ENCODE data around the gene NUDT6.

The NUDT6 gene

GRCh38 chr4:122921971-122922876 lies at the start of gene NUDT6:
Gene NUDT6, minus strand, starts transcription at chr4:122922597. Its CDS starts 25 bp downstream, at chr4:122922572.
- Mint-ChIP-seq H3K4me1 (no peaks in the 10 kb centered on the region), H3K4me3 (peak within 1 kb of the TSS; percentile 99 to 100 (median 100)), H3K36me3 (ENCODE audit: low read depth) (no peaks in the 10 kb centered on the region), H3K9me3 (no peaks in the 10 kb centered on the region), H3K27ac (peak within 1 kb of the TSS; percentile 91 to 97 (median 97)), H3K27me3 (ENCODE audit: low read depth) (no peaks in the 10 kb centered on the region)
- TF ChIP-seq CTCF (IDR thresholded peaks at IDR 0.05; ENCODE audit: unreplicated experiment in 3 of 3), result no peak

GRCh38 chr4:122968227-122968812 lies 45.9 kb upstream of the NUDT6 start:
- H3K36me3 Mint-ChIP-seq (ENCODE audit: low read depth), result peaks cover 2% of the 10 kb centered on the region
- no peaks in the 10 kb centered on the region for H3K27me3 Mint-ChIP-seq (ENCODE audit: low read depth)
- no peak overlapping the region for H3K27ac Mint-ChIP-seq
- H3K9me3 Mint-ChIP-seq, result no peaks in the 10 kb centered on the region
- TF ChIP-seq CTCF (IDR thresholded peaks at IDR 0.05; ENCODE audit: unreplicated experiment in 3 of 3), result no peak
- H3K4me3 Mint-ChIP-seq, result no peak overlapping the region
- H3K4me1 Mint-ChIP-seq, result no peaks in the 10 kb centered on the region

- Mint-ChIP-seq H3K9me3 (no peaks in the 10 kb centered on the region), H3K27me3 (ENCODE audit: low read depth) (no peaks in the 10 kb centered on the region), H3K4me3 (no peak overlapping the region), H3K27ac (no peak overlapping the region), H3K36me3 (ENCODE audit: low read depth) (peaks cover 13% of the 10 kb centered on the region), H3K4me1 (no peaks in the 10 kb centered on the region)
- no peak for TF ChIP-seq CTCF (IDR thresholded peaks at IDR 0.05; ENCODE audit: unreplicated experiment in 3 of 3)
Observed at GRCh38 chr4:122967231-122967630, 44.8 kb upstream of the NUDT6 start.

- H3K36me3 Mint-ChIP-seq (ENCODE audit: low read depth), result peaks cover 19% of the 10 kb centered on the region
- no peak for TF ChIP-seq CTCF (IDR thresholded peaks at IDR 0.05; ENCODE audit: unreplicated experiment in 3 of 3)
- no peaks in the 10 kb centered on the region for H3K27me3 Mint-ChIP-seq (ENCODE audit: low read depth)
- H3K4me1 Mint-ChIP-seq, result no peaks in the 10 kb centered on the region
- no peaks in the 10 kb centered on the region for H3K9me3 Mint-ChIP-seq
- H3K27ac Mint-ChIP-seq, result no peak overlapping the region
- no peak overlapping the region for H3K4me3 Mint-ChIP-seq
Observed at GRCh38 chr4:122966201-122966600, 43.8 kb upstream of the NUDT6 start.

- Mint-ChIP-seq H3K4me3 (no peak overlapping the region), H3K27me3 (ENCODE audit: low read depth) (no peaks in the 10 kb centered on the region), H3K9me3 (no peaks in the 10 kb centered on the region), H3K36me3 (ENCODE audit: low read depth) (peaks cover 23% of the 10 kb centered on the region), H3K27ac (no peak overlapping the region), H3K4me1 (no peaks in the 10 kb centered on the region)
- no peak for TF ChIP-seq CTCF (IDR thresholded peaks at IDR 0.05; ENCODE audit: unreplicated experiment in 3 of 3)
Observed at GRCh38 chr4:122963216-122963615, 40.8 kb upstream of the NUDT6 start.
